Measurements from ENCODE around the gene WDR35. TPM values are rescaled to one million over a fixed set of nuclear protein-coding genes. Genes with fewer than 3 reads are reported as not detected.

Gene WDR35
- total RNA-seq, 2 donors from 2014 or later = 5.1 to 14.3 TPM

GRCh38 chr2:19993731-19994130, 3.8 kb upstream of the WDR35 start:
- no peak for TF ChIP-seq CTCF (IDR thresholded peaks at IDR 0.05)
- H3K9me3 ChIP-seq = no peaks in the 10 kb centered on the region
- no peak overlapping the region for H3K4me3 ChIP-seq
- H3K27me3 ChIP-seq (replicated peaks; ENCODE audit: insufficient read depth) = no peaks in the 10 kb centered on the region
- ATAC-seq (ENCODE audit: insufficient number of reproducible peaks, low FRiP score, low read depth) (no peak), DNase-seq (ENCODE audit: low spot score) (no peak)
- H3K4me1 ChIP-seq (ENCODE audit: control insufficient read depth in 1 of 2, low read depth in 2 of 2) = peaks cover 4 to 9% of the 10 kb centered on the region in 2 donors
- no peaks in the 10 kb centered on the region for H3K36me3 ChIP-seq
- H3K27ac ChIP-seq = no peak overlapping the region

GRCh38 chr2:19991895-19992294, 2.0 kb upstream of the WDR35 start:
- no peak for TF ChIP-seq CTCF (IDR thresholded peaks at IDR 0.05)
- ATAC-seq (ENCODE audit: insufficient number of reproducible peaks, low FRiP score, low read depth) (no peak), DNase-seq (ENCODE audit: low spot score) (no peak)

GRCh38 chr2:19990416-19990728, 467 bp upstream of the WDR35 start:
- peaks cover 4 to 16% of the 10 kb centered on the region in 2 donors for H3K4me1 ChIP-seq (ENCODE audit: control insufficient read depth in 1 of 2, low read depth in 2 of 2)
- no peaks in the 10 kb centered on the region for H3K27me3 ChIP-seq (replicated peaks; ENCODE audit: insufficient read depth)
- DNase-seq (ENCODE audit: low spot score) (no peak), ATAC-seq (ENCODE audit: insufficient number of reproducible peaks, low FRiP score, low read depth) (no peak)
- no peak for TF ChIP-seq CTCF (IDR thresholded peaks at IDR 0.05)
- H3K27ac ChIP-seq = peak overlapping the region in 1 of 2 donors; percentile 69
- H3K36me3 ChIP-seq = no peaks in the 10 kb centered on the region
- peak overlapping the region; percentile 92 for H3K4me3 ChIP-seq
- no peaks in the 10 kb centered on the region for H3K9me3 ChIP-seq

More at GRCh38 chr2:19991895-19992294, 2.0 kb upstream of the WDR35 start:
- no peaks in the 10 kb centered on the region for H3K27me3 ChIP-seq (replicated peaks; ENCODE audit: insufficient read depth)
- no peaks in the 10 kb centered on the region for H3K9me3 ChIP-seq
- H3K27ac ChIP-seq = no peak overlapping the region
- peaks cover 4 to 16% of the 10 kb centered on the region in 2 donors for H3K4me1 ChIP-seq (ENCODE audit: control insufficient read depth in 1 of 2, low read depth in 2 of 2)
- no peak overlapping the region for H3K4me3 ChIP-seq
- no peaks in the 10 kb centered on the region for H3K36me3 ChIP-seq

DNA sequence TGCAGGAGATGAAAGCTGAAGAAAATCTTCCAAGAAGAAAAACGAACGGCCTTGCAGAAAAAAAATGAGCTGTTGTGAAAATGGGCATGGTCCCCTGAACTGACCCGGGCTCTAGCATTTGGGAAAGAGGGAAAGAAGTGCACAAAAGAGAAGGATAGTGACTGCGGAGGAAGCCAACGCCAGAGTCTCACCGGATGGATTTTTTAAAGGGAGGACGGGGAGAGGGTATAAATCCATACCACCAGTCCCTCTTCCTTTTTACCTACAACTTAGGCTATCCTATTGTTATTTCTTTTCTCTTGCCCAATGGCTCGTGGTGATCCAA, 601 bp downstream of the WDR35 start:
- no peaks in the 10 kb centered on the region for H3K36me3 ChIP-seq
- no peaks in the 10 kb centered on the region for H3K27me3 ChIP-seq (replicated peaks; ENCODE audit: insufficient read depth)
- peaks cover 4 to 16% of the 10 kb centered on the region in 2 donors for H3K4me1 ChIP-seq (ENCODE audit: control insufficient read depth in 1 of 2, low read depth in 2 of 2)
- no peak for TF ChIP-seq CTCF (IDR thresholded peaks at IDR 0.05)
- no peaks in the 10 kb centered on the region for H3K9me3 ChIP-seq
- peak overlapping the region; percentile 92 for H3K4me3 ChIP-seq
- peak overlapping the region; percentile 54 to 69 for H3K27ac ChIP-seq
- DNase-seq (ENCODE audit: low spot score) = no peak
- no peak for ATAC-seq (ENCODE audit: insufficient number of reproducible peaks, low FRiP score, low read depth)

- no peak for TF ChIP-seq CTCF (IDR thresholded peaks at IDR 0.05)
- peak overlapping the region; percentile 92 for H3K4me3 ChIP-seq
Measured at GRCh38 chr2:19988600-19988999, 1.3 kb downstream of the WDR35 start.

More at GRCh38 chr2:19988600-19988999, 1.3 kb downstream of the WDR35 start:
- ATAC-seq (ENCODE audit: insufficient number of reproducible peaks, low FRiP score, low read depth) (no peak), DNase-seq (ENCODE audit: low spot score) (no peak)
- no peaks in the 10 kb centered on the region for H3K36me3 ChIP-seq
- no peaks in the 10 kb centered on the region for H3K9me3 ChIP-seq
- H3K4me1 ChIP-seq (ENCODE audit: control insufficient read depth in 1 of 2, low read depth in 2 of 2) = peaks cover 4 to 16% of the 10 kb centered on the region in 2 donors
- no peaks in the 10 kb centered on the region for H3K27me3 ChIP-seq (replicated peaks; ENCODE audit: insufficient read depth)
- H3K27ac ChIP-seq = no peak overlapping the region

Measured in thoracic aorta (tissue), 2 donors.